PC-3 (cell line): ENCODE results near the gene PCDHA11.

Source experiments
- CTCF ChIP-seq: fragments of 300-600 bp; sonication (generic); conservative IDR thresholded peaks from 2 replicates; pipeline ENCODE4 v1.5.1; 2017; ENCODE audit warnings: antibody characterized with exemption, low read depth, mild to moderate bottlenecking, low read length
- EZH2 ChIP-seq: fragments of 300-600 bp; sonication (generic); IDR thresholded peaks from one replicate; pipeline ENCODE4 v1.6.1; 2017; ENCODE audit warnings: antibody characterized with exemption, mild to moderate bottlenecking, low read length; ENCODE audit not compliant: unreplicated experiment
- EZH2phosphoT487 ChIP-seq: fragments of 300-600 bp; sonication (generic); IDR thresholded peaks from 2 replicates; pipeline ENCODE4 v1.6.1; 2018; ENCODE audit warnings: mild to moderate bottlenecking, antibody characterized with exemption, low read length, borderline replicate concordance

GRCh38 chr5:140881889-140882590, 13.3 kb downstream of the PCDHA11 start, which contains the start of gene PCDHA13:
- TF ChIP-seq CTCF (peak; percentile 76), EZH2 (no peak), EZH2phosphoT487 (no peak)
